Sigmoid colon (tissue), 4 donors: ENCODE measurements around the gene SERF2.

ENCODE experiments used
- CTCF ChIP-seq, 4 experiments: fragments of 450-650 bp in 3 of 4; fragments of 200-600 bp in 1 of 4; IDR thresholded peaks; one replicate each; pipeline ENCODE4 v1.5.1; 2016 to 2019; ENCODE audit warnings: antibody characterized with exemption in 4 of 4, mild to moderate bottlenecking in 3 of 4, moderate library complexity in 2 of 4
- EP300 ChIP-seq, 4 donors: sonication (generic); formaldehyde crosslinking; IDR thresholded peaks; one replicate each; pipeline ENCODE4 v1.6.1; 2017; ENCODE audit warnings: antibody characterized with exemption in 4 of 4
- POLR2A ChIP-seq, 2 donors: fragments of 450-650 bp; IDR thresholded peaks; one replicate each; pipeline ENCODE4 v1.6.1; 2016; ENCODE audit warnings: antibody characterized with exemption in 2 of 2, mild to moderate bottlenecking in 2 of 2, moderate library complexity in 2 of 2

GRCh38 chr15:43777267-43777914 is 14.7 kb upstream of the SERF2 start:
- TF ChIP-seq POLR2A (IDR thresholded peaks at IDR 0.05) (no peak), EP300 (IDR thresholded peaks at IDR 0.05) (no peak), CTCF (IDR thresholded peaks at IDR 0.05) (peak; percentile 43 to 87 (median 80))
